Measurements from ENCODE around the gene SLC38A3. TPM values are rescaled to one million over a fixed set of nuclear protein-coding genes. Genes with fewer than 3 reads are reported as not detected.

The SLC38A3 gene
- total RNA-seq, 5 donors from 2014 or later (not counting 1 experiment from before 2014, with no cell fraction given): 0.29 to 0.98 (median 0.44) TPM; not detected in 1

GRCh38 chr3:50189274-50189673, 15.8 kb upstream of the SLC38A3 start:
- WGBS (ENCODE audit: insufficient coverage): 27% methylated on average over 3 of the region's 5 CpGs
- peaks cover 0 to 53% of the 10 kb centered on the region in 2 experiments for H3K27me3 ChIP-seq (replicated peaks in 1 of 2; ENCODE audit: control insufficient read depth in 2 of 2, extremely low read depth in 1 of 2, insufficient read depth in 2 of 2, low read length in 1 of 2)
- ATAC-seq (replicated peaks in 1 of 4): peak in 2 of 4 experiments; percentile 31 to 37
- CTCF ChIA-PET: interaction anchor here in 1 of 2 donors (0.5 kb wide), 1 partner anchor 26 kb away, joined by 5 read pairs; no protein-coding TSS in a partner anchor
- no peaks in the 10 kb centered on the region for H3K9me3 Mint-ChIP-seq
- peaks cover 0 to 9% (median 5%) of the 10 kb centered on the region in 3 donors for H3K4me1 Mint-ChIP-seq
- no peak overlapping the region for H3K4me3 Mint-ChIP-seq
- no peaks in the 10 kb centered on the region for H3K36me3 Mint-ChIP-seq
- peaks cover 0 to 18% of the 10 kb centered on the region in 2 experiments for H3K4me1 ChIP-seq (ENCODE audit: control insufficient read depth in 1 of 2, extremely low read depth in 1 of 2, insufficient read depth in 2 of 2, low read length in 2 of 2)
- H3K27ac Mint-ChIP-seq: no peak overlapping the region
- H3K27me3 Mint-ChIP-seq: peaks cover 4% of the 10 kb centered on the region in 2 donors
- H3K36me3 ChIP-seq (ENCODE audit: control insufficient read depth in 2 of 2, extremely low read depth in 1 of 2, insufficient read depth in 1 of 2, low read length in 1 of 2): no peaks in the 10 kb centered on the region
- no peaks in the 10 kb centered on the region for H3K9me3 ChIP-seq
- no peak overlapping the region for H3K27ac ChIP-seq (ENCODE audit: low read length)
- peak in 11 of 35 experiments; percentile 7 to 44 (median 22) for DNase-seq
- POLR2A ChIA-PET: no interaction called here
- H3K4me3 ChIP-seq (ENCODE audit: control insufficient read depth in 1 of 2, extremely low read depth in 1 of 2, low read length in 1 of 2): no peak overlapping the region

- POLR2A ChIA-PET: no interaction called here
- Mint-ChIP-seq H3K4me3 (no peak overlapping the region), H3K9me3 (no peaks in the 10 kb centered on the region), H3K27ac (no peak overlapping the region), H3K27me3 (peaks cover 4 to 6% of the 10 kb centered on the region in 2 donors), H3K4me1 (peaks cover 4 to 14% (median 10%) of the 10 kb centered on the region in 3 donors), H3K36me3 (no peaks in the 10 kb centered on the region)
- DNase-seq (no peak), ATAC-seq (replicated peaks in 1 of 4) (no peak)
- no peak overlapping the region for H3K27ac ChIP-seq (ENCODE audit: low read length)
- H3K4me1 ChIP-seq (ENCODE audit: control insufficient read depth in 1 of 2, extremely low read depth in 1 of 2, insufficient read depth in 2 of 2, low read length in 2 of 2): peaks cover 0 to 24% of the 10 kb centered on the region in 2 experiments
- 81% methylated on average over 6 of the region's 7 CpGs for WGBS (ENCODE audit: insufficient coverage)
- H3K36me3 ChIP-seq (ENCODE audit: control insufficient read depth in 2 of 2, extremely low read depth in 1 of 2, insufficient read depth in 1 of 2, low read length in 1 of 2): no peaks in the 10 kb centered on the region
- peaks cover 0 to 50% of the 10 kb centered on the region in 2 experiments for H3K27me3 ChIP-seq (replicated peaks in 1 of 2; ENCODE audit: control insufficient read depth in 2 of 2, extremely low read depth in 1 of 2, insufficient read depth in 2 of 2, low read length in 1 of 2)
- H3K9me3 ChIP-seq: no peaks in the 10 kb centered on the region
- H3K4me3 ChIP-seq (ENCODE audit: control insufficient read depth in 1 of 2, extremely low read depth in 1 of 2, low read length in 1 of 2): no peak overlapping the region
- CTCF ChIA-PET: interaction anchor here in 1 of 2 donors (0.6 to 1.0 kb wide), 3 partner anchors 50 to 74 kb away, joined by 4 to 7 read pairs (median 5); no protein-coding TSS in a partner anchor
These were observed 15.1 kb upstream of the SLC38A3 start for GRCh38 chr3:50189989-50190388.

- Histone ChIP-seq H3K4me3 (ENCODE audit: control insufficient read depth in 1 of 2, extremely low read depth in 1 of 2, low read length in 1 of 2) (no peak within 1 kb of the TSS), H3K9me3 (no peaks in the 10 kb centered on the region), H3K27ac (ENCODE audit: low read length) (no peak within 1 kb of the TSS), H3K27me3 (replicated peaks in 1 of 2; ENCODE audit: control insufficient read depth in 2 of 2, extremely low read depth in 1 of 2, insufficient read depth in 2 of 2, low read length in 1 of 2) (peaks cover 2 to 53% of the 10 kb centered on the region in 2 experiments), H3K36me3 (ENCODE audit: control insufficient read depth in 2 of 2, extremely low read depth in 1 of 2, insufficient read depth in 1 of 2, low read length in 1 of 2) (no peaks in the 10 kb centered on the region), H3K4me1 (ENCODE audit: control insufficient read depth in 1 of 2, extremely low read depth in 1 of 2, insufficient read depth in 2 of 2, low read length in 2 of 2) (peaks cover 0 to 24% of the 10 kb centered on the region in 2 experiments)
- Mint-ChIP-seq H3K36me3 (no peaks in the 10 kb centered on the region), H3K4me3 (no peak within 1 kb of the TSS), H3K27ac (no peak within 1 kb of the TSS), H3K27me3 (peaks cover 4 to 6% of the 10 kb centered on the region in 2 donors), H3K4me1 (peaks cover 4 to 14% (median 12%) of the 10 kb centered on the region in 3 donors), H3K9me3 (no peaks in the 10 kb centered on the region)
- WGBS (ENCODE audit: insufficient coverage): 81% methylated on average over 2 of the region's 8 CpGs
- no peak for DNase-seq
- CTCF ChIA-PET: interaction anchor here (0.6 to 1.1 kb wide), 5 partner anchors 56 to 92 kb away, joined by 3 to 6 read pairs (median 4); no protein-coding TSS in a partner anchor
- ATAC-seq (replicated peaks in 1 of 4): no peak
- POLR2A ChIA-PET: no interaction called here
These were observed 14.0 kb upstream of the SLC38A3 start, which contains the start of gene GNAT1 for GRCh38 chr3:50190936-50191660. Gene GNAT1 (plus strand): TSS chr3:50191610. CDS start chr3:50191726, 116 bp downstream.

GRCh38 chr3:50192124-50192523, 12.9 kb upstream of the SLC38A3 start:
- Histone ChIP-seq H3K4me3 (ENCODE audit: control insufficient read depth in 1 of 2, extremely low read depth in 1 of 2, low read length in 1 of 2) (no peak overlapping the region), H3K9me3 (no peaks in the 10 kb centered on the region), H3K27ac (ENCODE audit: low read length) (no peak overlapping the region), H3K27me3 (replicated peaks in 1 of 2; ENCODE audit: control insufficient read depth in 2 of 2, extremely low read depth in 1 of 2, insufficient read depth in 2 of 2, low read length in 1 of 2) (peaks cover 2 to 52% of the 10 kb centered on the region in 2 experiments), H3K36me3 (ENCODE audit: control insufficient read depth in 2 of 2, extremely low read depth in 1 of 2, insufficient read depth in 1 of 2, low read length in 1 of 2) (no peaks in the 10 kb centered on the region), H3K4me1 (ENCODE audit: control insufficient read depth in 1 of 2, extremely low read depth in 1 of 2, insufficient read depth in 2 of 2, low read length in 2 of 2) (peaks cover 0 to 24% of the 10 kb centered on the region in 2 experiments)
- ATAC-seq (replicated peaks in 1 of 4) (no peak), DNase-seq (no peak)
- no peaks in the 10 kb centered on the region for H3K9me3 Mint-ChIP-seq
- no peak overlapping the region for H3K27ac Mint-ChIP-seq
- peaks cover 4 to 14% (median 12%) of the 10 kb centered on the region in 3 donors for H3K4me1 Mint-ChIP-seq
- no peaks in the 10 kb centered on the region for H3K36me3 Mint-ChIP-seq
- peaks cover 4 to 9% of the 10 kb centered on the region in 2 donors for H3K27me3 Mint-ChIP-seq
- H3K4me3 Mint-ChIP-seq: no peak overlapping the region
- CTCF ChIA-PET: interaction anchor here (0.7 to 3.9 kb wide), 6 partner anchors 32 to 80 kb away, joined by 3 to 60 read pairs (median 6); no protein-coding TSS in a partner anchor
- 87% methylated on average over 8 of the region's 8 CpGs for WGBS (ENCODE audit: insufficient coverage)
- POLR2A ChIA-PET: no interaction called here

GRCh38 chr3:50192689-50193141, 12.4 kb upstream of the SLC38A3 start:
- Histone ChIP-seq H3K27me3 (replicated peaks in 1 of 2; ENCODE audit: control insufficient read depth in 2 of 2, extremely low read depth in 1 of 2, insufficient read depth in 2 of 2, low read length in 1 of 2) (peaks cover 2 to 52% of the 10 kb centered on the region in 2 experiments), H3K27ac (ENCODE audit: low read length) (no peak overlapping the region), H3K36me3 (ENCODE audit: control insufficient read depth in 2 of 2, extremely low read depth in 1 of 2, insufficient read depth in 1 of 2, low read length in 1 of 2) (no peaks in the 10 kb centered on the region), H3K9me3 (no peaks in the 10 kb centered on the region), H3K4me1 (ENCODE audit: control insufficient read depth in 1 of 2, extremely low read depth in 1 of 2, insufficient read depth in 2 of 2, low read length in 2 of 2) (peaks cover 0 to 24% of the 10 kb centered on the region in 2 experiments), H3K4me3 (ENCODE audit: control insufficient read depth in 1 of 2, extremely low read depth in 1 of 2, low read length in 1 of 2) (no peak overlapping the region)
- peak overlapping the region in 1 of 3 donors; percentile 64 for H3K4me3 Mint-ChIP-seq
- no peaks in the 10 kb centered on the region for H3K9me3 Mint-ChIP-seq
- H3K27me3 Mint-ChIP-seq: peaks cover 7 to 10% of the 10 kb centered on the region in 2 donors
- no peaks in the 10 kb centered on the region for H3K36me3 Mint-ChIP-seq
- peaks cover 4 to 14% (median 12%) of the 10 kb centered on the region in 3 donors for H3K4me1 Mint-ChIP-seq
- ChIA-PET POLR2A (no interaction called here), CTCF (interaction anchor here (0.7 to 3.9 kb wide), 7 partner anchors 32 to 80 kb away, joined by 3 to 60 read pairs (median 8); no protein-coding TSS in a partner anchor)
- DNase-seq (peak; percentile 58 to 90 (median 79)), ATAC-seq (replicated peaks in 1 of 4) (peak; percentile 23 to 54 (median 46))
- peak overlapping the region in 1 of 2 donors; percentile 39 for H3K27ac Mint-ChIP-seq
- 21% methylated on average over 21 of the region's 21 CpGs for WGBS (ENCODE audit: insufficient coverage)

- ATAC-seq (replicated peaks in 1 of 4): no peak
- DNase-seq: no peak
- no peak overlapping the region for H3K4me3 ChIP-seq (ENCODE audit: control insufficient read depth in 1 of 2, extremely low read depth in 1 of 2, low read length in 1 of 2)
- H3K9me3 ChIP-seq: no peaks in the 10 kb centered on the region
- H3K4me1 Mint-ChIP-seq: peaks cover 4 to 14% (median 12%) of the 10 kb centered on the region in 3 donors
- 53% methylated on average over 30 of the region's 36 CpGs for WGBS (ENCODE audit: insufficient coverage)
- H3K27ac Mint-ChIP-seq: no peak overlapping the region
- no peaks in the 10 kb centered on the region for H3K9me3 Mint-ChIP-seq
- H3K36me3 ChIP-seq (ENCODE audit: control insufficient read depth in 2 of 2, extremely low read depth in 1 of 2, insufficient read depth in 1 of 2, low read length in 1 of 2): no peaks in the 10 kb centered on the region
- H3K27me3 ChIP-seq (replicated peaks in 1 of 2; ENCODE audit: control insufficient read depth in 2 of 2, extremely low read depth in 1 of 2, insufficient read depth in 2 of 2, low read length in 1 of 2): peaks cover 2 to 52% of the 10 kb centered on the region in 2 experiments
- POLR2A ChIA-PET: no interaction called here
- CTCF ChIA-PET: interaction anchor here (1.3 to 3.9 kb wide), 4 partner anchors 32 to 56 kb away, joined by 3 to 60 read pairs (median 29); no protein-coding TSS in a partner anchor
- no peak overlapping the region for H3K27ac ChIP-seq (ENCODE audit: low read length)
- H3K4me1 ChIP-seq (ENCODE audit: control insufficient read depth in 1 of 2, extremely low read depth in 1 of 2, insufficient read depth in 2 of 2, low read length in 2 of 2): peaks cover 0 to 24% of the 10 kb centered on the region in 2 experiments
- H3K27me3 Mint-ChIP-seq: peaks cover 7 to 10% of the 10 kb centered on the region in 2 donors
- H3K4me3 Mint-ChIP-seq: peak overlapping the region in 1 of 3 donors; percentile 64
- no peaks in the 10 kb centered on the region for H3K36me3 Mint-ChIP-seq
These were observed 11.8 kb upstream of the SLC38A3 start for GRCh38 chr3:50193286-50193685.
